Vagina (tissue), 2 donors: Measurements from ENCODE around the gene PIK3R6. TPM values are rescaled to one million over a fixed set of nuclear protein-coding genes. Genes with fewer than 3 reads are reported as not detected.

Source experiments
- DNase-seq, 2 donors: peaks; one replicate each; pipeline ENCODE4 v3.0.0-alpha.2; 2017; ENCODE audit errors: extremely low spot score in 2 of 2
- H3K27ac ChIP-seq: fragments of 200-600 bp; sonication (generic); one replicate; pipeline ENCODE4 v1.5.1; 2019
- H3K27me3 ChIP-seq: fragments of 200-600 bp; sonication (generic); one replicate; pipeline ENCODE4 v1.5.1; 2019
- H3K36me3 ChIP-seq, 2 donors: fragments of 200-600 bp; sonication (generic); one replicate each; pipeline ENCODE4 v1.5.1; 2017 to 2019
- H3K4me1 ChIP-seq: fragments of 200-600 bp; sonication (generic); one replicate; pipeline ENCODE4 v1.5.1; 2019
- H3K4me3 ChIP-seq, 2 donors: fragments of 200-600 bp; sonication (generic); 1 replicate in 1 of 2; 2 replicates in 1 of 2; pipeline ENCODE4 v1.5.1; 2016 to 2019
- H3K9me3 ChIP-seq: fragments of 200-600 bp; sonication (generic); one replicate; pipeline ENCODE4 v1.5.1; 2019
- POLR2A ChIP-seq, 2 donors: fragments of 450-650 bp; IDR thresholded peaks; one replicate each; pipeline ENCODE4 v1.6.1; 2017; ENCODE audit warnings: antibody characterized with exemption in 2 of 2, mild to moderate bottlenecking in 2 of 2, moderate library complexity in 2 of 2
- POLR2AphosphoS5 ChIP-seq, 2 donors: sonication (generic); formaldehyde crosslinking; IDR thresholded peaks; one replicate each; pipeline ENCODE4 v1.9.0; 2017; ENCODE audit warnings: antibody characterized with exemption in 2 of 2, mild to moderate bottlenecking in 2 of 2, low read depth in 1 of 2; ENCODE audit not compliant: insufficient read depth in 1 of 2
- intact Hi-C: fragments of 100-400 bp; cut with DNase I; formaldehyde crosslinking; loops from one replicate; pipeline ENCODE4 v1.15.1; 2023
- total RNA-seq: library from RNA; depleted of rRNA; stranded (reverse); fragments of >200 nt; gene quantifications from one replicate; pipeline ENCODE4 v1.2.3, GENCODE V29; 2016
- TF ChIP-seq, protein P1 (sequence below), 3 experiments: fragments of 450-650 bp in 2 of 3; fragments of 200-600 bp in 1 of 3; sonication (generic) in 1 of 3; IDR thresholded peaks; one replicate each; pipeline ENCODE4 v1.5.1; 2017 to 2019; ENCODE audit warnings: antibody characterized with exemption in 3 of 3, mild to moderate bottlenecking in 2 of 3, moderate library complexity in 2 of 3

PIK3R6 gene
- total RNA-seq, 1 donor from 2014 or later, result 3.2 TPM

DNA sequence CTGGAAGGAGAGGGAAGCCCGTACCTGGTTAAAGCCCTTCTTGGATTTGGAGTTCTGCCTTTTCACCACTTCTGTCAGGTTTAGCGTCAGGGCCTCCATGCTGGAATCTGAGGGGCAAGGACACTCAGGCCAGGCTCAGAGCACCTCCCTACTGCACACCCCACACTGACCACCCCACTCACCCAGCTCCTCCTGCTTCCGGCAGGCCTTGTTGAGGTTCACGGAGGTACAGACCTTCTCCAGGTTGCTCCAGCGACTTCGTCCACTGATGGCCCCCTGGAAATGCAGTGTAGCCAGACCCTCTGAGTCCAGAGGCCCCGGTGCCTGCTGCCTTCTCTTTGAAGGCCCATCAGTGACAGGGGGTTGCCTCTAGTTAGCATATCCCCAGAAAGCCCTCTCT lies 14.1 kb upstream of the PIK3R6 start:
- Histone ChIP-seq H3K27ac (no peak overlapping the region), H3K4me1 (no peaks in the 10 kb centered on the region), H3K4me3 (no peak overlapping the region), H3K9me3 (no peaks in the 10 kb centered on the region), H3K36me3 (no peaks in the 10 kb centered on the region), H3K27me3 (no peaks in the 10 kb centered on the region)
- TF ChIP-seq, protein P1, sequence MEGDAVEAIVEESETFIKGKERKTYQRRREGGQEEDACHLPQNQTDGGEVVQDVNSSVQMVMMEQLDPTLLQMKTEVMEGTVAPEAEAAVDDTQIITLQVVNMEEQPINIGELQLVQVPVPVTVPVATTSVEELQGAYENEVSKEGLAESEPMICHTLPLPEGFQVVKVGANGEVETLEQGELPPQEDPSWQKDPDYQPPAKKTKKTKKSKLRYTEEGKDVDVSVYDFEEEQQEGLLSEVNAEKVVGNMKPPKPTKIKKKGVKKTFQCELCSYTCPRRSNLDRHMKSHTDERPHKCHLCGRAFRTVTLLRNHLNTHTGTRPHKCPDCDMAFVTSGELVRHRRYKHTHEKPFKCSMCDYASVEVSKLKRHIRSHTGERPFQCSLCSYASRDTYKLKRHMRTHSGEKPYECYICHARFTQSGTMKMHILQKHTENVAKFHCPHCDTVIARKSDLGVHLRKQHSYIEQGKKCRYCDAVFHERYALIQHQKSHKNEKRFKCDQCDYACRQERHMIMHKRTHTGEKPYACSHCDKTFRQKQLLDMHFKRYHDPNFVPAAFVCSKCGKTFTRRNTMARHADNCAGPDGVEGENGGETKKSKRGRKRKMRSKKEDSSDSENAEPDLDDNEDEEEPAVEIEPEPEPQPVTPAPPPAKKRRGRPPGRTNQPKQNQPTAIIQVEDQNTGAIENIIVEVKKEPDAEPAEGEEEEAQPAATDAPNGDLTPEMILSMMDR (IDR thresholded peaks at IDR 0.05), result no peak
- TF ChIP-seq POLR2A (IDR thresholded peaks at IDR 0.05) (no peak), POLR2AphosphoS5 (IDR thresholded peaks at IDR 0.05; ENCODE audit: insufficient read depth in 1 of 2, low read depth in 1 of 2) (no peak)
- intact Hi-C loops, result no loop called here
- DNase-seq, result no peak

DNA sequence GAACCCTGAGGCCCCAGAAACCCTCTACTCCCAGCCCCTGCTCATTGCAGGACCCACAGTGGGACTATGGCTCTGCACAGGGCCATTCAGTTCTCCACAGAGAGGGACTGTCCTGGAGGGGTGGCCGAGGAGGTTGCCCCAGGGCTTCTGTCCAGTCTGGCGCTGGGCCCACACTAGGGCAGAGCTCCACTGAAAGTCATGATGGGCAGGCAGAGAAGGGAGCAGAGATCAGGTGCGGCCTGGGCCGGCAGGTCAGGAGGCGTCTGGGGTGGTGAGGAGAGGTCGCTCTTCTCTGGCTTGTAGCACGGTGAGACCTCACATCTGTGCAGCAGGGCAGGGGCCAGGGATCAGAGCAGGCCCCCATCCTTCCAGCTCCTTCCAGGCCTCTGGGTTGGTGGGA lies 13.0 kb upstream of the PIK3R6 start:
- DNase-seq, result no peak
- Histone ChIP-seq H3K27ac (no peak overlapping the region), H3K36me3 (no peaks in the 10 kb centered on the region), H3K4me3 (no peak overlapping the region), H3K27me3 (no peaks in the 10 kb centered on the region), H3K4me1 (no peaks in the 10 kb centered on the region), H3K9me3 (no peaks in the 10 kb centered on the region)
- TF ChIP-seq POLR2A (IDR thresholded peaks at IDR 0.05), result no peak
- TF ChIP-seq, protein P1 (IDR thresholded peaks at IDR 0.05), result no peak
- no peak for TF ChIP-seq POLR2AphosphoS5 (IDR thresholded peaks at IDR 0.05; ENCODE audit: insufficient read depth in 1 of 2, low read depth in 1 of 2)
- intact Hi-C loops, result no loop called here

DNA sequence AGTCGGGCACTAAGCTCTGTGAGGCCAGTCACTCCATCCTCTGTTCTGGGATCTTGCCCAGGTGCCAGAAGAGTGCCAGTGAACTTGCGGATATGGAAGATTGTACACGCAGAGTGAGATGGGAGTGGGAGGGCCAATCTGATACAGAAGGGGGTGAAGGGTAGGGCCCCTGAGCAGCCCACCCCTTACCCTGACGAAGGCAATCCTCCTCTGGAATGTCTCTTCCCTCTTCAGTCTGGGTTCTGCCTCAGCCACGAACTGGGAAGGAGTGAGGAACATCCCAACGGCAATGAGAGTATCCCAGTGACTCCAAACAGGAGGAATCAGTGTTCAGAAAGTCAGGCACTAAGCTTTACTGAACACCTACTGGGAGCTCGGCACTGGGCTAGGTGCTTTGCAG lies 11.9 kb upstream of the PIK3R6 start:
- intact Hi-C loops, result no loop called here
- TF ChIP-seq POLR2A (IDR thresholded peaks at IDR 0.05), result no peak
- no peak for TF ChIP-seq POLR2AphosphoS5 (IDR thresholded peaks at IDR 0.05; ENCODE audit: insufficient read depth in 1 of 2, low read depth in 1 of 2)
- TF ChIP-seq, protein P1 (IDR thresholded peaks at IDR 0.05), result no peak

DNA sequence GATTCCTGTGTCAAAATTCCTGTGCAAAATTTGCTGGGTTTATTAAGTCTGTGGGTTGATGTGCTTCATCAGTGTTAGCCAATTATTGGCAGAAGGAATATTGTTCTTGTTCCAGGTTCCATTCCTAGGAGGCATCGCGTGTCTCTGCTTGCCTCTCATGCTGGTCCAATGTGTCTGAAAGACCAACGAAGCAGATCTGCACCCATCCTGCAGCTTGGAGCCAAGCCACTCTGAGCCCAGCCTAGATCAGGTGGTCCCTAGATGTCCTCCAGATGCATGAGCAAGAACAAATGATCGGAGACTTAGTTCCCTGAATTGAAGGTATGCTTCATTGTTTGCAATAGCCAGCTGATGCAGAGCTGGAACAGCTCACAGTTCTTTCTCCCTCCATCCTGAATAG lies 10.5 kb upstream of the PIK3R6 start:
- H3K27me3 ChIP-seq, result no peaks in the 10 kb centered on the region
- TF ChIP-seq POLR2AphosphoS5 (IDR thresholded peaks at IDR 0.05; ENCODE audit: insufficient read depth in 1 of 2, low read depth in 1 of 2), result no peak
- intact Hi-C loops, result no loop called here

More for the DNA sequence above, 11.9 kb upstream of the PIK3R6 start:
- Histone ChIP-seq H3K27ac (no peak overlapping the region), H3K36me3 (no peaks in the 10 kb centered on the region), H3K9me3 (no peaks in the 10 kb centered on the region), H3K4me3 (no peak overlapping the region), H3K27me3 (no peaks in the 10 kb centered on the region), H3K4me1 (no peaks in the 10 kb centered on the region)
- no peak for DNase-seq

DNA sequence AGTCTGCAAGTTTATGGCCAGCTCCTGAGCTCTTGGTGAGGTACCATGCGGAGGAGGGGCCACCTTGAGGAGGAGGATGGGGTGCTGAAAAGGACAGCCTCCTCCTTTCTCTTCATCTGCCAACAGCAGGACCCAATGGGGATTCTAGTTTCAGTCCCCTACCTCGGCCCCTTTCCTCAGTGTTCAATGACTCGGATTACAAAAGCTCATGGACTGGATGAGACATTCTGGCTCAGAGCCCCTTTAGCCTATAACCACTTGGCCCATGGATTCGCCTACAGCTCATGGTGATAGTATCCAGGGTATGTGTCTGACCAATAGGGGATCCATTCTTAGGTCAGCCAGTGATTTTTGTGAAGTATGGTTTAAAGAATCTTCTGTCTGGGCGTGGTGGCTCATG lies 8.5 kb upstream of the PIK3R6 start:
- no peaks in the 10 kb centered on the region for H3K9me3 ChIP-seq
- no peaks in the 10 kb centered on the region for H3K36me3 ChIP-seq
- DNase-seq, result no peak
- no peak overlapping the region for H3K27ac ChIP-seq
- no peak overlapping the region for H3K4me3 ChIP-seq
- TF ChIP-seq, protein P1 (IDR thresholded peaks at IDR 0.05), result no peak
- TF ChIP-seq POLR2A (IDR thresholded peaks at IDR 0.05), result no peak
- TF ChIP-seq POLR2AphosphoS5 (IDR thresholded peaks at IDR 0.05; ENCODE audit: insufficient read depth in 1 of 2, low read depth in 1 of 2), result no peak
- intact Hi-C loops, result no loop called here
- H3K4me1 ChIP-seq, result no peaks in the 10 kb centered on the region
- H3K27me3 ChIP-seq, result no peaks in the 10 kb centered on the region

More for the DNA sequence above, 10.5 kb upstream of the PIK3R6 start:
- Histone ChIP-seq H3K4me1 (no peaks in the 10 kb centered on the region), H3K36me3 (no peaks in the 10 kb centered on the region), H3K9me3 (no peaks in the 10 kb centered on the region), H3K27ac (no peak overlapping the region), H3K4me3 (no peak overlapping the region)
- DNase-seq, result no peak
